ENCODE results near the gene ADPRS.
A peak's percentile ranks its signal among the peaks of the same experiment; 100 is the strongest.

The ADPRS gene

GRCh38 chr1:36087233-36088123, 1.2 kb upstream of the ADPRS start:
- H3K9me3 ChIP-seq (ENCODE audit: control insufficient read depth, low read length), result no peaks in the 10 kb centered on the region
- WGBS, 2 experiments, result 92 to 94% methylated on average over 31 of the region's 31 CpGs
- H3K27ac ChIP-seq (ENCODE audit: insufficient read depth, low read depth, low read length, poor library complexity, severe bottlenecking), result no peak overlapping the region
- H3K4me1 ChIP-seq (ENCODE audit: control insufficient read depth, insufficient read depth, low read length), result peaks cover 16% of the 10 kb centered on the region
- H3K4me3 ChIP-seq (ENCODE audit: insufficient read depth, low read depth, low read length), result no peak overlapping the region
- H3K27me3 ChIP-seq (ENCODE audit: control insufficient read depth, insufficient read depth, low read length, poor library complexity, severe bottlenecking), result peaks cover 3% of the 10 kb centered on the region
- peaks cover 24% of the 10 kb centered on the region for H3K36me3 ChIP-seq (ENCODE audit: control insufficient read depth, insufficient read depth, low read length)

- peaks cover under 1% of the 10 kb centered on the region for H3K27me3 ChIP-seq (ENCODE audit: control insufficient read depth, insufficient read depth, low read length, poor library complexity, severe bottlenecking)
- WGBS, 2 experiments, result 52 to 60% methylated on average over 8 of the region's 8 CpGs
- peaks cover 31% of the 10 kb centered on the region for H3K36me3 ChIP-seq (ENCODE audit: control insufficient read depth, insufficient read depth, low read length)
- H3K4me1 ChIP-seq (ENCODE audit: control insufficient read depth, insufficient read depth, low read length), result peaks cover 16% of the 10 kb centered on the region
- no peaks in the 10 kb centered on the region for H3K9me3 ChIP-seq (ENCODE audit: control insufficient read depth, low read length)
- H3K4me3 ChIP-seq (ENCODE audit: insufficient read depth, low read depth, low read length), result peak overlapping the region; percentile 99
- H3K27ac ChIP-seq (ENCODE audit: insufficient read depth, low read depth, low read length, poor library complexity, severe bottlenecking), result no peak overlapping the region
Measured at GRCh38 chr1:36088265-36088576, 471 bp upstream of the ADPRS start.

GRCh38 chr1:36089393-36090121, 865 bp downstream of the ADPRS start:
- Histone ChIP-seq H3K9me3 (ENCODE audit: control insufficient read depth, low read length) (no peaks in the 10 kb centered on the region), H3K27ac (ENCODE audit: insufficient read depth, low read depth, low read length, poor library complexity, severe bottlenecking) (no peak overlapping the region), H3K4me3 (ENCODE audit: insufficient read depth, low read depth, low read length) (peak overlapping the region; percentile 99), H3K27me3 (ENCODE audit: control insufficient read depth, insufficient read depth, low read length, poor library complexity, severe bottlenecking) (no peaks in the 10 kb centered on the region), H3K4me1 (ENCODE audit: control insufficient read depth, insufficient read depth, low read length) (peaks cover 13% of the 10 kb centered on the region), H3K36me3 (ENCODE audit: control insufficient read depth, insufficient read depth, low read length) (peaks cover 38% of the 10 kb centered on the region)
- WGBS, 2 experiments, result 15 to 16% methylated on average over 32 of the region's 32 CpGs

- H3K27ac ChIP-seq (ENCODE audit: insufficient read depth, low read depth, low read length, poor library complexity, severe bottlenecking), result no peak overlapping the region
- H3K4me3 ChIP-seq (ENCODE audit: insufficient read depth, low read depth, low read length), result no peak overlapping the region
- H3K9me3 ChIP-seq (ENCODE audit: control insufficient read depth, low read length), result no peaks in the 10 kb centered on the region
- no peaks in the 10 kb centered on the region for H3K27me3 ChIP-seq (ENCODE audit: control insufficient read depth, insufficient read depth, low read length, poor library complexity, severe bottlenecking)
- peaks cover 38% of the 10 kb centered on the region for H3K36me3 ChIP-seq (ENCODE audit: control insufficient read depth, insufficient read depth, low read length)
- WGBS, 2 experiments, result 92 to 94% methylated on average over 4 of the region's 4 CpGs
- peaks cover 8% of the 10 kb centered on the region for H3K4me1 ChIP-seq (ENCODE audit: control insufficient read depth, insufficient read depth, low read length)
Measured at GRCh38 chr1:36091141-36091540, 2.4 kb downstream of the ADPRS start.

GRCh38 chr1:36091698-36092097, 3.0 kb downstream of the ADPRS start:
- H3K4me3 ChIP-seq (ENCODE audit: insufficient read depth, low read depth, low read length), result no peak overlapping the region
- H3K27ac ChIP-seq (ENCODE audit: insufficient read depth, low read depth, low read length, poor library complexity, severe bottlenecking), result no peak overlapping the region
- 95 to 97% methylated on average over 13 of the region's 13 CpGs for WGBS, 2 experiments
- no peaks in the 10 kb centered on the region for H3K9me3 ChIP-seq (ENCODE audit: control insufficient read depth, low read length)
- no peaks in the 10 kb centered on the region for H3K27me3 ChIP-seq (ENCODE audit: control insufficient read depth, insufficient read depth, low read length, poor library complexity, severe bottlenecking)
- H3K36me3 ChIP-seq (ENCODE audit: control insufficient read depth, insufficient read depth, low read length), result peaks cover 38% of the 10 kb centered on the region
- H3K4me1 ChIP-seq (ENCODE audit: control insufficient read depth, insufficient read depth, low read length), result peaks cover 8% of the 10 kb centered on the region

- Histone ChIP-seq H3K36me3 (ENCODE audit: control insufficient read depth, insufficient read depth, low read length) (peaks cover 38% of the 10 kb centered on the region), H3K27me3 (ENCODE audit: control insufficient read depth, insufficient read depth, low read length, poor library complexity, severe bottlenecking) (no peaks in the 10 kb centered on the region), H3K9me3 (ENCODE audit: control insufficient read depth, low read length) (no peaks in the 10 kb centered on the region), H3K27ac (ENCODE audit: insufficient read depth, low read depth, low read length, poor library complexity, severe bottlenecking) (no peak overlapping the region), H3K4me3 (ENCODE audit: insufficient read depth, low read depth, low read length) (no peak overlapping the region), H3K4me1 (ENCODE audit: control insufficient read depth, insufficient read depth, low read length) (peaks cover 8% of the 10 kb centered on the region)
- WGBS, 2 experiments, result 95% methylated on average over 17 of the region's 17 CpGs
Measured at GRCh38 chr1:36092166-36092797, 3.6 kb downstream of the ADPRS start.

- no peak overlapping the region for H3K4me3 ChIP-seq (ENCODE audit: insufficient read depth, low read depth, low read length)
- peaks cover 8% of the 10 kb centered on the region for H3K4me1 ChIP-seq (ENCODE audit: control insufficient read depth, insufficient read depth, low read length)
- H3K27me3 ChIP-seq (ENCODE audit: control insufficient read depth, insufficient read depth, low read length, poor library complexity, severe bottlenecking), result no peaks in the 10 kb centered on the region
- H3K9me3 ChIP-seq (ENCODE audit: control insufficient read depth, low read length), result no peaks in the 10 kb centered on the region
- 97 to 98% methylated on average over 9 of the region's 9 CpGs for WGBS, 2 experiments
- H3K27ac ChIP-seq (ENCODE audit: insufficient read depth, low read depth, low read length, poor library complexity, severe bottlenecking), result no peak overlapping the region
- H3K36me3 ChIP-seq (ENCODE audit: control insufficient read depth, insufficient read depth, low read length), result peaks cover 33% of the 10 kb centered on the region
Measured at GRCh38 chr1:36092798-36093185, 4.1 kb downstream of the ADPRS start.

- no peaks in the 10 kb centered on the region for H3K27me3 ChIP-seq (ENCODE audit: control insufficient read depth, insufficient read depth, low read length, poor library complexity, severe bottlenecking)
- H3K4me3 ChIP-seq (ENCODE audit: insufficient read depth, low read depth, low read length), result no peak overlapping the region
- H3K36me3 ChIP-seq (ENCODE audit: control insufficient read depth, insufficient read depth, low read length), result peaks cover 33% of the 10 kb centered on the region
- WGBS, 2 experiments, result 97 to 98% methylated on average over 7 of the region's 7 CpGs
- no peak overlapping the region for H3K27ac ChIP-seq (ENCODE audit: insufficient read depth, low read depth, low read length, poor library complexity, severe bottlenecking)
- H3K9me3 ChIP-seq (ENCODE audit: control insufficient read depth, low read length), result no peaks in the 10 kb centered on the region
- peaks cover 8% of the 10 kb centered on the region for H3K4me1 ChIP-seq (ENCODE audit: control insufficient read depth, insufficient read depth, low read length)
Measured at GRCh38 chr1:36093226-36093625, 4.5 kb downstream of the ADPRS start.

GRCh38 chr1:36093929-36094328, 5.2 kb downstream of the ADPRS start:
- no peaks in the 10 kb centered on the region for H3K9me3 ChIP-seq (ENCODE audit: control insufficient read depth, low read length)
- no peak overlapping the region for H3K4me3 ChIP-seq (ENCODE audit: insufficient read depth, low read depth, low read length)
- peaks cover 8% of the 10 kb centered on the region for H3K4me1 ChIP-seq (ENCODE audit: control insufficient read depth, insufficient read depth, low read length)
- peaks cover 33% of the 10 kb centered on the region for H3K36me3 ChIP-seq (ENCODE audit: control insufficient read depth, insufficient read depth, low read length)
- H3K27me3 ChIP-seq (ENCODE audit: control insufficient read depth, insufficient read depth, low read length, poor library complexity, severe bottlenecking), result no peaks in the 10 kb centered on the region
- no peak overlapping the region for H3K27ac ChIP-seq (ENCODE audit: insufficient read depth, low read depth, low read length, poor library complexity, severe bottlenecking)
- WGBS, 2 experiments, result 94 to 95% methylated on average over 3 of the region's 3 CpGs

- 91 to 97% methylated on average over 8 of the region's 8 CpGs for WGBS, 2 experiments
- no peaks in the 10 kb centered on the region for H3K9me3 ChIP-seq (ENCODE audit: control insufficient read depth, low read length)
- no peak overlapping the region for H3K4me3 ChIP-seq (ENCODE audit: insufficient read depth, low read depth, low read length)
- no peak overlapping the region for H3K27ac ChIP-seq (ENCODE audit: insufficient read depth, low read depth, low read length, poor library complexity, severe bottlenecking)
- no peaks in the 10 kb centered on the region for H3K27me3 ChIP-seq (ENCODE audit: control insufficient read depth, insufficient read depth, low read length, poor library complexity, severe bottlenecking)
- H3K36me3 ChIP-seq (ENCODE audit: control insufficient read depth, insufficient read depth, low read length), result peaks cover 33% of the 10 kb centered on the region
- H3K4me1 ChIP-seq (ENCODE audit: control insufficient read depth, insufficient read depth, low read length), result peaks cover 5% of the 10 kb centered on the region
Measured at GRCh38 chr1:36094621-36095061, 5.9 kb downstream of the ADPRS start.

All from ectodermal cell (in vitro differentiated cells).